Prostate gland (tissue), 2 donors: ENCODE data around the gene LPXN. TPM values are rescaled to one million over a fixed set of nuclear protein-coding genes. Genes with fewer than 3 reads are reported as not detected.

Experiments used
- DNase-seq: peaks from one replicate; pipeline ENCODE4 v3.0.0-alpha.2; 2019; ENCODE audit warnings: low spot score
- H3K27ac ChIP-seq, 2 donors: fragments of 200-600 bp; sonication (generic); 2 replicates each; pipeline ENCODE4 v1.5.1; 2017 to 2019
- H3K27me3 ChIP-seq: fragments of 200-600 bp; sonication (generic); replicated peaks from 2 replicates; pipeline ENCODE4 v1.5.1; 2019; ENCODE audit not compliant: insufficient read depth
- H3K36me3 ChIP-seq, 2 donors: fragments of 200-600 bp; sonication (generic); 1 replicate in 1 of 2; 2 replicates in 1 of 2; pipeline versions ENCODE4 v1.5.1 to v1.8.1; 2017 to 2019
- H3K4me1 ChIP-seq: fragments of 200-600 bp; sonication (generic); replicated peaks from 2 replicates; pipeline ENCODE4 v1.5.1; 2019
- H3K4me3 ChIP-seq, 2 donors: fragments of 200-600 bp; sonication (generic); 2 replicates each; pipeline ENCODE4 v1.5.1; 2017 to 2019
- H3K9me3 ChIP-seq: fragments of 200-600 bp; sonication (generic); 2 replicates; pipeline ENCODE4 v1.5.1; 2017
- CTCF ChIP-seq, 4 experiments: fragments of 200-600 bp in 2 of 4; fragments of 450-650 bp in 2 of 4; sonication (generic) in 2 of 4; IDR thresholded peaks; 1 replicate in 3 of 4; 2 replicates in 1 of 4; pipeline ENCODE4 v1.5.1; 2016 to 2019; ENCODE audit warnings: antibody characterized with exemption in 4 of 4, mild to moderate bottlenecking in 2 of 4, moderate library complexity in 2 of 4
- POLR2A ChIP-seq: fragments of 450-650 bp; IDR thresholded peaks from one replicate; pipeline ENCODE4 v1.6.1; 2016; ENCODE audit warnings: antibody characterized with exemption, mild to moderate bottlenecking
- POLR2AphosphoS5 ChIP-seq: sonication (generic); formaldehyde crosslinking; IDR thresholded peaks from one replicate; pipeline ENCODE4 v1.6.1; 2017; ENCODE audit warnings: antibody characterized with exemption
- WGBS: methylation state at CpG from one replicate; pipeline ENCODE4 v1.1.5; 2018; 5-methylcytosine and 5-hydroxymethylcytosine counted together
- intact Hi-C: fragments of 100-400 bp; cut with DNase I; formaldehyde crosslinking; loops from one replicate; pipeline ENCODE4 v1.14.2; 2022
- total RNA-seq, 2 donors: library from RNA; depleted of rRNA; stranded (reverse); fragments of >200 nt; gene quantifications; one replicate each; pipeline ENCODE4 v1.1.0, GENCODE V29; 2016

Gene LPXN
- total RNA-seq, 2 donors from 2014 or later: 5.4 to 9.4 TPM

GRCh38 chr11:58530236-58530635 is 45.4 kb downstream of the LPXN start:
- DNase-seq: no peak
- Histone ChIP-seq H3K27ac (no peak overlapping the region), H3K4me3 (no peak overlapping the region), H3K36me3 (no peaks in the 10 kb centered on the region), H3K9me3 (no peaks in the 10 kb centered on the region), H3K27me3 (no peaks in the 10 kb centered on the region), H3K4me1 (no peaks in the 10 kb centered on the region)
- intact Hi-C loops: no loop called here
- TF ChIP-seq POLR2AphosphoS5: no peak
- no peak for TF ChIP-seq CTCF (IDR thresholded peaks at IDR 0.05)
- no peak for TF ChIP-seq POLR2A
- 82% methylated on average over 3 of the region's 3 CpGs for WGBS

GRCh38 chr11:58527429-58527828 is 48.2 kb downstream of the LPXN start:
- H3K9me3 ChIP-seq: no peaks in the 10 kb centered on the region
- intact Hi-C loops: no loop called here
- no peaks in the 10 kb centered on the region for H3K27me3 ChIP-seq
- whole genome bisulfite sequencing: 94% methylated on average over 6 of the region's 6 CpGs
- H3K4me3 ChIP-seq: no peak overlapping the region
- no peak overlapping the region for H3K27ac ChIP-seq
- H3K4me1 ChIP-seq: no peaks in the 10 kb centered on the region
- no peak for TF ChIP-seq POLR2AphosphoS5
- TF ChIP-seq POLR2A: no peak
- TF ChIP-seq CTCF (IDR thresholded peaks at IDR 0.05): no peak
- H3K36me3 ChIP-seq: no peaks in the 10 kb centered on the region
- no peak for DNase-seq

GRCh38 chr11:58526721-58527120 is 48.9 kb downstream of the LPXN start:
- DNase-seq: no peak
- Histone ChIP-seq H3K4me3 (no peak overlapping the region), H3K9me3 (no peaks in the 10 kb centered on the region), H3K36me3 (no peaks in the 10 kb centered on the region), H3K27me3 (no peaks in the 10 kb centered on the region), H3K27ac (no peak overlapping the region), H3K4me1 (no peaks in the 10 kb centered on the region)
- 59% methylated on average over 3 of the region's 3 CpGs for WGBS
- TF ChIP-seq CTCF (IDR thresholded peaks at IDR 0.05) (no peak), POLR2AphosphoS5 (no peak), POLR2A (no peak)
- intact Hi-C loops: no loop called here

GRCh38 chr11:58525037-58525614 is 50.5 kb downstream of the LPXN start:
- intact Hi-C loops: no loop called here
- TF ChIP-seq POLR2A: no peak
- no peak for TF ChIP-seq CTCF (IDR thresholded peaks at IDR 0.05)
- TF ChIP-seq POLR2AphosphoS5: no peak
- Histone ChIP-seq H3K4me1 (no peaks in the 10 kb centered on the region), H3K4me3 (no peak overlapping the region), H3K27ac (no peak overlapping the region), H3K36me3 (no peaks in the 10 kb centered on the region), H3K9me3 (no peaks in the 10 kb centered on the region), H3K27me3 (no peaks in the 10 kb centered on the region)
- DNase-seq: no peak
- WGBS: 12% methylated on average over 6 of the region's 6 CpGs

- H3K4me1 ChIP-seq: no peaks in the 10 kb centered on the region
- no peak overlapping the region for H3K4me3 ChIP-seq
- H3K27me3 ChIP-seq: no peaks in the 10 kb centered on the region
- H3K27ac ChIP-seq: no peak overlapping the region
- H3K36me3 ChIP-seq: no peaks in the 10 kb centered on the region
- peak; percentile 16 to 63 (median 54) for TF ChIP-seq CTCF (IDR thresholded peaks at IDR 0.05)
- TF ChIP-seq POLR2AphosphoS5: peak; percentile 13
- no peak for TF ChIP-seq POLR2A
- WGBS: 26% methylated on average over 7 of the region's 7 CpGs
- intact Hi-C loops: no loop called here
- no peaks in the 10 kb centered on the region for H3K9me3 ChIP-seq
- peak; percentile 49 for DNase-seq
These were observed 51.2 kb downstream of the LPXN start for GRCh38 chr11:58524232-58525036.
